Measurements from ENCODE around the gene NFYC.

NFYC gene

GRCh38 chr1:40799351-40799867 is 107.9 kb downstream of the NFYC start:
- H3K4me3 ChIP-seq (replicated peaks; ENCODE audit: low read depth, low read length): no peak overlapping the region
- no peaks in the 10 kb centered on the region for H3K36me3 ChIP-seq (ENCODE audit: control insufficient read depth, insufficient read depth, low read length)
- DNase-seq (ENCODE audit: extremely low read depth, insufficient read length): no peak
- no peaks in the 10 kb centered on the region for H3K27me3 ChIP-seq (replicated peaks; ENCODE audit: control insufficient read depth, insufficient read depth, low read length)
- TF ChIP-seq CTCF (IDR thresholded peaks at IDR 0.05; ENCODE audit: insufficient read depth, low read length, poor library complexity, severe bottlenecking): no peak

GRCh38 chr1:40801742-40802077 is 110.2 kb downstream of the NFYC start:
- Histone ChIP-seq H3K27me3 (replicated peaks; ENCODE audit: control insufficient read depth, insufficient read depth, low read length) (no peaks in the 10 kb centered on the region), H3K4me3 (replicated peaks; ENCODE audit: low read depth, low read length) (peak overlapping the region; percentile 48), H3K36me3 (ENCODE audit: control insufficient read depth, insufficient read depth, low read length) (no peaks in the 10 kb centered on the region)
- no peak for DNase-seq (ENCODE audit: extremely low read depth, insufficient read length)
- no peak for TF ChIP-seq CTCF (IDR thresholded peaks at IDR 0.05; ENCODE audit: insufficient read depth, low read length, poor library complexity, severe bottlenecking)

- no peak for TF ChIP-seq CTCF (IDR thresholded peaks at IDR 0.05; ENCODE audit: insufficient read depth, low read length, poor library complexity, severe bottlenecking)
- Histone ChIP-seq H3K27me3 (replicated peaks; ENCODE audit: control insufficient read depth, insufficient read depth, low read length) (no peaks in the 10 kb centered on the region), H3K36me3 (ENCODE audit: control insufficient read depth, insufficient read depth, low read length) (no peaks in the 10 kb centered on the region), H3K4me3 (replicated peaks; ENCODE audit: low read depth, low read length) (peak overlapping the region; percentile 48)
- DNase-seq (ENCODE audit: extremely low read depth, insufficient read length): peak; percentile 87
Measured at GRCh38 chr1:40802078-40802741, 110.7 kb downstream of the NFYC start.

- no peak for TF ChIP-seq CTCF (IDR thresholded peaks at IDR 0.05; ENCODE audit: insufficient read depth, low read length, poor library complexity, severe bottlenecking)
- no peaks in the 10 kb centered on the region for H3K27me3 ChIP-seq (replicated peaks; ENCODE audit: control insufficient read depth, insufficient read depth, low read length)
- DNase-seq (ENCODE audit: extremely low read depth, insufficient read length): no peak
- 0 out of 2 replicates have a peak overlapping the region, but pooled peaks have one; percentile 11 for H3K4me3 ChIP-seq (replicated peaks; ENCODE audit: low read depth, low read length)
- no peaks in the 10 kb centered on the region for H3K36me3 ChIP-seq (ENCODE audit: control insufficient read depth, insufficient read depth, low read length)
Measured at GRCh38 chr1:40802742-40803113, 111.2 kb downstream of the NFYC start.

- H3K27me3 ChIP-seq (replicated peaks; ENCODE audit: control insufficient read depth, insufficient read depth, low read length): no peaks in the 10 kb centered on the region
- H3K36me3 ChIP-seq (ENCODE audit: control insufficient read depth, insufficient read depth, low read length): no peaks in the 10 kb centered on the region
- TF ChIP-seq CTCF (IDR thresholded peaks at IDR 0.05; ENCODE audit: insufficient read depth, low read length, poor library complexity, severe bottlenecking): no peak
- no peak for DNase-seq (ENCODE audit: extremely low read depth, insufficient read length)
- H3K4me3 ChIP-seq (replicated peaks; ENCODE audit: low read depth, low read length): no peak overlapping the region
Measured at GRCh38 chr1:40803447-40803846, 111.9 kb downstream of the NFYC start.

- no peaks in the 10 kb centered on the region for H3K36me3 ChIP-seq (ENCODE audit: control insufficient read depth, insufficient read depth, low read length)
- H3K4me3 ChIP-seq (replicated peaks; ENCODE audit: low read depth, low read length): no peak overlapping the region
- no peak for TF ChIP-seq CTCF (IDR thresholded peaks at IDR 0.05; ENCODE audit: insufficient read depth, low read length, poor library complexity, severe bottlenecking)
- no peaks in the 10 kb centered on the region for H3K27me3 ChIP-seq (replicated peaks; ENCODE audit: control insufficient read depth, insufficient read depth, low read length)
- DNase-seq (ENCODE audit: extremely low read depth, insufficient read length): no peak
Measured at GRCh38 chr1:40803902-40804301, 112.4 kb downstream of the NFYC start.
